Activated T-helper 17 cell treated with anti-CD3 and anti-CD28 coated beads, Interleukin-2, amount 50 U/mL, for 72 hours (primary cell): ENCODE results near the gene RBM38. TPM values are rescaled to one million over a fixed set of nuclear protein-coding genes. Genes with fewer than 3 reads are reported as not detected.

Experiments used
- ATAC-seq: fragments of 150-1000 bp; cut with Tn5 transposase; replicated peaks from 2 replicates; pipeline ENCODE4 v1.10.0; 2021; ENCODE audit warnings: mild to moderate bottlenecking, moderate library complexity
- H3K27ac Mint-ChIP-seq: one replicate; pipeline ENCODE4 v1.8.0; 2022; ENCODE audit warnings: mixed read lengths
- H3K27me3 Mint-ChIP-seq: one replicate; pipeline ENCODE4 v1.8.0; 2022; ENCODE audit warnings: mixed read lengths
- H3K36me3 Mint-ChIP-seq: one replicate; pipeline ENCODE4 v1.8.0; 2022; ENCODE audit warnings: low read depth, mild to moderate bottlenecking, mixed read lengths
- H3K4me1 Mint-ChIP-seq: one replicate; pipeline ENCODE4 v1.8.0; 2022; ENCODE audit warnings: mixed read lengths
- H3K4me3 Mint-ChIP-seq: one replicate; pipeline ENCODE4 v1.8.0; 2022; ENCODE audit warnings: mild to moderate bottlenecking, mixed read lengths
- H3K9me3 Mint-ChIP-seq: one replicate; pipeline ENCODE4 v1.8.0; 2022; ENCODE audit warnings: mixed read lengths
- total RNA-seq, 2 donors: library from RNA; stranded (reverse); gene quantifications; one replicate each; pipeline ENCODE4 v1.2.3, GENCODE V29; 2022

The RBM38 gene
- total RNA-seq, 2 donors from 2014 or later, result 63.0 to 64.3 TPM

DNA sequence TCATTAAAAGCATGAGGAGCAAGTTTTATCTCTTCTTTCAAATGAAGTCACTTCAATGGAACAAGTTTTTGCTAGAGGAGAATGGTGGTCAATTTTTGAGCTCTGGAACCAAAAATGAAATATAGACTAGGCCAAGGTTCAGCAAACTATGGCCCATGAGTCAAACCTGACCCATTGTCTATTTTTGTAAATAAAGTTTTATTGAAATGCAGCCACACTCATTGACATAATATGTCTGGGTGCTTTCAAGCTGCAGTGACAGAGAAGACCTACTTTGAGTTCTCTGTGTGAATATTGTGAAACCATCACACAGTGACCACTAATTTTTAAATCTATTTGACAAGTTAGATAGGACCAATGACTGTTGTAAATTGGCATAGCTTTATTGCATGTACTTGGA lies 26.7 kb upstream of the RBM38 start:
- Mint-ChIP-seq H3K36me3 (no peaks in the 10 kb centered on the region), H3K4me3 (no peak overlapping the region), H3K9me3 (no peaks in the 10 kb centered on the region), H3K27ac (no peak overlapping the region), H3K27me3 (no peaks in the 10 kb centered on the region), H3K4me1 (peaks cover 4% of the 10 kb centered on the region)
- ATAC-seq, result no peak

DNA sequence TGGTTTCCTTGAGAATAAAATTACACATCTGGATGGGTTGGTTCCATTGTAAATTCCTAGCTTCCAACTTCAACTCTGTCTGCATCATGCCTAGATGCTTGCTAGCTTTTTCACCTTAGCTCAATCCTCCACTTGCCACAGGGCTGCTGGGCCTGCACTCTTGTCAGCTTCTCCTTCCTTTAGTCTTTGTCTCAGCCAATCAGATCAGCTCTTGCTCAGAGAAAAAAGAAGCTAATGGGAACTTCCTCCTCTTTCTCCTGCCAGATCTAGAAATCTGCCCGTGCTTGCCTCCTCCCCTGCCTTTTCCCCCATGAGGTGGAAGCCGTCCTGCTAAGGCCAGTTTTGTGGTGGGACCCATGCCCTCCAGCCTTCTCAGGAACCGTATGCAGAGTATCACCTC lies 21.6 kb upstream of the RBM38 start:
- Mint-ChIP-seq H3K36me3 (peaks cover 17% of the 10 kb centered on the region), H3K4me3 (no peak overlapping the region), H3K9me3 (no peaks in the 10 kb centered on the region), H3K27me3 (no peaks in the 10 kb centered on the region), H3K27ac (no peak overlapping the region), H3K4me1 (peaks cover 3% of the 10 kb centered on the region)
- ATAC-seq, result no peak

DNA sequence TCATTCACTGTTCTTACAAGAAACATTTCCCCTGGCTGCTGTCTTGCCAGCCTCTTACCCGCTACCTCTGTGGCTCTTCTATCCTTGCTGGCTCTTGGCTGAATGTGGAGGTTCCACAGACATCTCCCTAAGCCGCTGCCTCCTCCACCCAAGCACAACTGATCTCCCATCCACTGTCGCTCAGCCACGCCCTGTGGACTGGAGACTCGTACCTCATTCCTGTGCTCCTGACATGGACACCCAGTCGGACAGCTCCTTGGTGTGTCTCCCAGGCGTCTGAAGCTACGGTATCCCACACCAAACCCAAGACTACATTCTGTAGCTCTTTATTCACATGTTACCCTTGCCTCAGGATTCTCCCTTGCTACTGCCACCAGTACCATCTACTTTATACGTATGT lies 20.9 kb upstream of the RBM38 start:
- Mint-ChIP-seq H3K27ac (no peak overlapping the region), H3K27me3 (no peaks in the 10 kb centered on the region), H3K4me1 (peaks cover 3% of the 10 kb centered on the region), H3K9me3 (no peaks in the 10 kb centered on the region), H3K4me3 (no peak overlapping the region), H3K36me3 (peaks cover 24% of the 10 kb centered on the region)
- ATAC-seq, result no peak

DNA sequence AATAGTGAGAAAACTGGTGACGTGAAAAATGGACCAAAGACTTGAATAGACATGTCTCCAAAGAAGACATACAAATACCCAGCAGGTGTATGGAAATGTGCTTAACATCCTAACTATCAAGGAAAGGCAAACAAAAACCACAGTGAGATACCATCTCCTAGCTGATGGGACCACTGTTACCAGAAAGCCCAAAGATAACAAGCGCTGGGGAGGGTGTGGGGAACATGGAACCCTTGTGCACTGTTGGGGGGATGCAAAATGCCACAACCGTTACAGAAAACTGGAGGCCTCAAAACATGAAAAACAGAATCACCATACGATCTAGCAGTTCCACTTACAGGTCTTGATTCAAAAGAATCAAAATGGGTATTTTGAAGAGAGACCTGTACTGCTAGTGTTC lies 19.8 kb upstream of the RBM38 start:
- no peaks in the 10 kb centered on the region for H3K27me3 Mint-ChIP-seq
- no peak overlapping the region for H3K4me3 Mint-ChIP-seq
- H3K9me3 Mint-ChIP-seq, result no peaks in the 10 kb centered on the region
- H3K4me1 Mint-ChIP-seq, result peaks cover 3% of the 10 kb centered on the region
- H3K27ac Mint-ChIP-seq, result no peak overlapping the region
- peaks cover 35% of the 10 kb centered on the region for H3K36me3 Mint-ChIP-seq
- no peak for ATAC-seq

DNA sequence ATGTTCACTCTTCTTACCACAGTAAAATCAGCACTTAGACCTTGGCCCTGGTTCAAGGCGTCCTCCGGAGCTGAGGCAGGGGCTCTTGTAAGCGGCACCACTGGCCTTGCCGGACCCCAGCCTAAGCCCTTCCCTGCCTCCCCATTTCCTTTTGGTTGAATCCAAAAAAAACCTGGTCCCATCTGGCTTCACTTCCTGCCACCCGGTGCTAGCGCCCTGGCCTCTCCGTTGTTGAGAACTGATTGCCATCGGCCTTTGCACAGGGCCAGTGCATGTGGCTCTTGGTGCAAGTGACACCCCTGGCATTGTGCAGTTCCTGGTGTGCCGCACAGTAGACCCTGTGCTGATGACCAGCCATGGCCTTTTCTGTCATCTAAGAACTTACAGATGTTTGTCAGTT lies 19.0 kb upstream of the RBM38 start:
- Mint-ChIP-seq H3K36me3 (peaks cover 43% of the 10 kb centered on the region), H3K4me1 (peaks cover 3% of the 10 kb centered on the region), H3K27ac (no peak overlapping the region), H3K27me3 (no peaks in the 10 kb centered on the region), H3K9me3 (no peaks in the 10 kb centered on the region), H3K4me3 (no peak overlapping the region)
- ATAC-seq, result no peak

DNA sequence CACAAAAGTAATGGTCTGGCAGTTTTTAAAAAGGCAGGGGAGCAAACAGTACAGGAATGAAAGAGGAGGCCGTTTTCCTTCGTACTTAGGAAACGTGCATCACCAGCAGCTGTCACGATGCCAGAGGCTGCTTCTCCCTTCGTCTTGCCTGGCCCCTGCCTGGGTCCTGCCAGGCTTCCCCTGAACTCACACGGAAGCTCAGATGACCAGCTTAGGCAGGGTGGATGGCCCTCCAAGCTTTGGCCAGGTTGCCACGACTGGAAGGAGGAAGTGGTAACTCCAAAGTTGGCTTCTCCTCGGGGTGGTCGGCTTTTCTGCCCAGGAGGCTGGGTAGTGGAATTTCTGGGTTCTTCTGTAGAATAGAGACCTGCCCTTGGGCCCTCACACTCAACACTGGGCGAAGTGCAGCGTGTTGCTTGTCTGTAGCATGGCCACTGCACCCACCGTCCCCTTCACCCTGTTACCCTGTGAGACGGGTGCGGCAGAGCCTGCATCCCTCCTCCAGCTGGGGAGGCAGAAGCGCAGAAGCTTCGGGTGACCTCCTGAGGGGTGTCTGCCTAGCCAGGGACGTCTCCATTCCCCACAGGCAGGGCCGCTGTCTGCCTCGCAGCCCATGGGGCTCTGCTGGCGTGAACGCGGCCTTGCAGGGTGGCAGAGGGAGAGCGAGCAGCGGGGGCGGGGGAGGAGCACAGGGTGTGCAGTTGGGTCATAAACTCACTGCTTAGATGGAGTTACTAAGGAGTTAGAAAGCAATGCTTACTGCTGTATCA lies 18.4 kb upstream of the RBM38 start:
- Mint-ChIP-seq H3K9me3 (no peaks in the 10 kb centered on the region), H3K4me1 (peaks cover 3% of the 10 kb centered on the region), H3K27ac (no peak overlapping the region), H3K4me3 (no peak overlapping the region), H3K27me3 (no peaks in the 10 kb centered on the region), H3K36me3 (peaks cover 49% of the 10 kb centered on the region)
- no peak for ATAC-seq

DNA sequence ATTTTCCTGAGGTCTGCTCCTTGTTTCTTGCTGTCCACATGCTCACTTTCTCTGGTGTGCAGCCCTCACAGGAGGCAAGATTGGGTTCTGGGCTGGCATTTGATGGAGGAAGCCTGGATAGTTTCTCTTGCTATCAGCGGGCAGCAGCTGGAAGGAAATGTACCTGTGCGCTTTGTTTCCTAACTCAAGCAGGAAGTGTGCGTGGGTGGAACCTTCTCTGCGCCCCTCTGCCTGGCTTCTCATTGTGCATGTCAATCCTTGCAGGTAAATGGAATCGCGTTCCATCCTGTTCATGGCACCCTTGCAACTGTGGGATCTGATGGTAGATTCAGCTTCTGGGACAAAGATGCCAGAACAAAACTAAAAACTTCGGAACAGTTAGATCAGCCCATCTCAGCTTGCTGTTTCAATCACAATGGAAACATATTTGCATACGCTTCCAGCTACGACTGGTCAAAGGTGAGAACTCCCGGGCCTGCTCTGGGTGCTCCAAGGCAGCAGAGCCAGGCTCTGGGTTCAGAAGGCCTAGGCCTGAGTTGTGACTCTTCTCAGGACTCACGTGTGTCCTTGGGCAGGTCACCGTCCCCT lies 16.8 kb upstream of the RBM38 start:
- ATAC-seq, result no peak
- Mint-ChIP-seq H3K4me3 (no peak overlapping the region), H3K4me1 (peaks cover 3% of the 10 kb centered on the region), H3K27me3 (no peaks in the 10 kb centered on the region), H3K9me3 (no peaks in the 10 kb centered on the region), H3K27ac (no peak overlapping the region), H3K36me3 (peaks cover 66% of the 10 kb centered on the region)

DNA sequence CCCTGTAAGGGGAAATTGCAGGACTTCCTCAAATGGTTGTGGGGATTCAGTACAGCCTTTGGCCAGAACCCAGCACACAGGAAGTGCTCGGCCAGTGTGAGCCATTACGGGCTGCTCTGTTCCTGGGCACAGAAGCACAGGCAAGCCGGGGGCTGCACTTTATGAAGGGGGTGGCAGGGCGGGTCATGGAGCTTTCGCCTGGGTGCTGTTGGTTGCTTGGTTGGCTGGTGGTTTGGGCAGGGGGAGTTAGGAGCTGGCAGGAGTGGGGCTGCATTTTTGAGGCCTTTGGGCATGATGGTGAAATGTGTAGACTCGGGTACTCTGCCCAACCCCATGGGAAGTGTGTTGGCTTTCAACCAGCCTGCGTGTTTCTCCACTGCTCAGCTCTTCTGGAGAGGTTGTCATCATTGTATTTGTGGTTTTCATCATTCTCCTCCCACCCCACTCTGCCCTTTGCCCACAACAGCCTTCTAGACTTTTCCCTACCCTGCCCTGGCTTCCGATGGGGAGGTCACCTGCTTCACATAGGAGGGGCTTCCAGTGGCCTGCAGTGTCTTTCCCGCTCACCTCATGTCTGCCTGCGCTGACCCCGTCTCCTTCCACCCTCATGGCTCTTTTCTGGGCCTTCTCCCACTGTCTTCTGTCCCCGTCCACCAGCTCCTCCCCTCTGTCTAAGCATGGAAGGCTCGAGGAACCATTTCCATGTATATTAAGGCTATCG lies 16.1 kb upstream of the RBM38 start:
- peaks cover 72% of the 10 kb centered on the region for H3K36me3 Mint-ChIP-seq
- no peaks in the 10 kb centered on the region for H3K27me3 Mint-ChIP-seq
- peak overlapping the region; percentile 34 for H3K27ac Mint-ChIP-seq
- H3K9me3 Mint-ChIP-seq, result no peaks in the 10 kb centered on the region
- peaks cover 3% of the 10 kb centered on the region for H3K4me1 Mint-ChIP-seq
- no peak for ATAC-seq
- no peak overlapping the region for H3K4me3 Mint-ChIP-seq

DNA sequence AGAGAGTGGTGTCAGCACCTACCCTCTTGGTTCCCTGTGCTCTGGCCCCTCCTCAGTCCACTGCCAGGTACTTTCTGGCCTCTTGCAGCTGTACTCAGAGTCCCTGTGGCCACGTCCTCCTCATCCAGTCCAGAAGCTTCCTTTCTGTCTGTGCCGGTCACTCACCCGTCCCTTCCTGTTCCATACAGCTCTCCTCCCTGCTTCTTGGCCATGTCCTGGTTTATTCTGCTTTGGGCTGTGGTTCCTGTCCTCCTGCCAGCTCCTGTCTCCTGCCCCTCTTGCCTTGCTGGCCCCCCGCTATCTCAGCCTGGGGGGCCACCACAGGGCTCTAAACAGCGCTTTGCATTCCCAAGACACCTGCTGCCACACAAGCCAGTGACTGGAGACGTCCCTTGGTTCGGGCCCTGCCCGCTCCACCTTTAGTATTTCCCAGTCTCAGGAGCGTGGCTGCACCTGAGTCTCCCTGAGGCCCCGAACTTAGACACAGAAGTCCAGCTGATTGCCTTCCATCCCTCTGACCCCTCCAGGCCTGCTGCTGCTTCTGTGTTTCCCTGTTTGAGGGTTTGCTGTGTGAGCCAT lies 15.5 kb upstream of the RBM38 start:
- Mint-ChIP-seq H3K9me3 (no peaks in the 10 kb centered on the region), H3K4me3 (no peak overlapping the region), H3K4me1 (peaks cover 3% of the 10 kb centered on the region), H3K27me3 (no peaks in the 10 kb centered on the region), H3K27ac (peak overlapping the region; percentile 34), H3K36me3 (peaks cover 79% of the 10 kb centered on the region)
- ATAC-seq, result no peak

DNA sequence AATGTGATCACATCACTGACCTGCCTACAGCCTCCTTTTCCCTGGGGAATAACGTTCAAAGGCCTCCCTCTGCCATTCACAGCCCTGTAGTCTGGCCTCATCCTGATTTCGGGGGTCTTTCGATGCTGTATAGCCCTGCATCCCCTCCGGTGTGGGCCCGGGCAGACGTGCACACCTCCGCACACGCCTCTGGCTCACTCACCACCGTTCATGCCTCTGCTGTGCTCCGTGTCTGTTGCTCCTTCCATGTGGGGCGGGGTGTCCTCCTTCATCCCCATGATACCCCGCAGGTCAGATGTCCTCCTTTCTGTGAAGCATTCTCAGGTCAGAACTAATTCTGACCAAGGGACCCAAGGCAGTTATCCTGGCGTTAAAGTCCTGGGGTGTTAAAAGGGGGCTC lies 13.8 kb upstream of the RBM38 start:
- Mint-ChIP-seq H3K9me3 (no peaks in the 10 kb centered on the region), H3K4me1 (peaks cover 9% of the 10 kb centered on the region), H3K27me3 (no peaks in the 10 kb centered on the region), H3K4me3 (no peak overlapping the region), H3K36me3 (peaks cover 90% of the 10 kb centered on the region), H3K27ac (peak overlapping the region; percentile 62)
- ATAC-seq, result no peak

DNA sequence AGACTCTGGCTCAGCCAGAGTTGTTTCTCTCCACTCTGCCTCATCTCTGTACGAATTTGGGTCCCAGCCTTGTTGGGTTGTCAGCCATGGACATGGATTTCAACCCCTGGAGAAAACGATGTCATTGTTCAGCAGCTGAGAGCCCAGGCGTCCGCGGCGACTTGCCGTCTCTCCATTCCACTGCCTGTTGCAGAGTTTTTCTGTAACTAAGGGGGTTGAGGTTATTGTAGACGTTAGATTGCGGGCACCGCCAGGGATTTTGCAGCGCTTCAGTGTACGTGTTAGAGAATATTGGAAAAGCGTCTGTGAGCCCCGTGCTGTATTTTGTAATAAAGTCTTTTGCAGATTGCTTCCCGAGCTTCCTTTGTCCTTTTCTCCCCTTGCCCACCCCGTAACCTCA lies 13.1 kb upstream of the RBM38 start:
- peaks cover 88% of the 10 kb centered on the region for H3K36me3 Mint-ChIP-seq
- H3K27me3 Mint-ChIP-seq, result no peaks in the 10 kb centered on the region
- no peak overlapping the region for H3K4me3 Mint-ChIP-seq
- H3K4me1 Mint-ChIP-seq, result peaks cover 9% of the 10 kb centered on the region
- ATAC-seq, result no peak
- H3K27ac Mint-ChIP-seq, result peak overlapping the region; percentile 62
- H3K9me3 Mint-ChIP-seq, result no peaks in the 10 kb centered on the region

DNA sequence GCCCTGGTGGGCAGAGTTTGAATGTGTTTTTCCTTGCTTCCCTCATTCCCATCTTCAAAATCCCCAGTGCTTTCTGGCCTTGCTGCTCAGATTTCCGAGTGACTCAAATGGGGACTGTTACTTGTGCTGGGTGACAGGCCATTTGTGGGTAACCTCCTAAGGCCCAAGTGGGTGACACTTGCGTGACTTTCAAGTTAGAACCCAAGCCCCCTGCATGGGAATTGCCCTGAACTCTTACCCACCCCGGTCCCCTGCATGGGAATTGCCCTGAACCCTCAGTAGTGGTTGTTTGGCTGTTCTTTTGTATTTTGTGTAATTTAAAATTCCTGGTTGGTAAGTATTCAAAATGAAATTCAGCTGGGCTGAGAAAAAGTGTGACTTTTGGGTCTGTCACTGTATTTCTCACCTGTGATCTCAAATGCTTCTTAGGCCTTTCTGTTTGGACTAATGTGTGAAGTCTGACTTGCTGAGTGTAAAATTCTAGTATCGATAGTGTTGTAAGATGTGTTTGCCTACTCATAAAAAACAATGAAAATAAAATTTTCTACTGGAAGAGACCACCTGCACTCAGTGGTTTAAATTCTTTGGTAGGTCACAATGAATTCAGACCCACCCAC lies 12.4 kb upstream of the RBM38 start:
- Mint-ChIP-seq H3K27me3 (no peaks in the 10 kb centered on the region), H3K9me3 (no peaks in the 10 kb centered on the region), H3K36me3 (peaks cover 81% of the 10 kb centered on the region), H3K4me3 (no peak overlapping the region), H3K4me1 (peaks cover 9% of the 10 kb centered on the region), H3K27ac (peak overlapping the region; percentile 62)
- peak; percentile 53 for ATAC-seq

DNA sequence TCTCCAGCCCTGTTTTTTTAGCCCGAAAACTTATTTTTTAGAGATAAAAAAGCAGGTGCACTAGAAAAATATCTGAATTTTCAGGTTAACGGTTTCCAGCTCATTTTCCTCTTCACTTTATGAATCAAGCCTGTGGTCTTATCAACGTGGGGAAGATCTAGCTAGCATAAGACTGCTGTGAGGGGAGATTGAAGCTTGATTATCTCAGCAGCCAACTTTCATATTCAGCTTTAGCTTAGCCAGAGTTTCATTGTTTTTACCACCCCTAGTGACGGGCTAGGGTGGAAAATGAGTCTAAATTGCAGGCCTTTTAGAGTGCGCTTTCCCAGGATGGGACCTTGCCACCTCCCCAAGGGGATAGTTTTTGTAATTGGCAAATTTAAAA lies 11.9 kb upstream of the RBM38 start:
- no peak overlapping the region for H3K4me3 Mint-ChIP-seq
- H3K9me3 Mint-ChIP-seq, result no peaks in the 10 kb centered on the region
- ATAC-seq, result peak; percentile 45
- H3K36me3 Mint-ChIP-seq, result peaks cover 78% of the 10 kb centered on the region
- no peaks in the 10 kb centered on the region for H3K27me3 Mint-ChIP-seq
- peak overlapping the region; percentile 62 for H3K27ac Mint-ChIP-seq
- peaks cover 8% of the 10 kb centered on the region for H3K4me1 Mint-ChIP-seq

DNA sequence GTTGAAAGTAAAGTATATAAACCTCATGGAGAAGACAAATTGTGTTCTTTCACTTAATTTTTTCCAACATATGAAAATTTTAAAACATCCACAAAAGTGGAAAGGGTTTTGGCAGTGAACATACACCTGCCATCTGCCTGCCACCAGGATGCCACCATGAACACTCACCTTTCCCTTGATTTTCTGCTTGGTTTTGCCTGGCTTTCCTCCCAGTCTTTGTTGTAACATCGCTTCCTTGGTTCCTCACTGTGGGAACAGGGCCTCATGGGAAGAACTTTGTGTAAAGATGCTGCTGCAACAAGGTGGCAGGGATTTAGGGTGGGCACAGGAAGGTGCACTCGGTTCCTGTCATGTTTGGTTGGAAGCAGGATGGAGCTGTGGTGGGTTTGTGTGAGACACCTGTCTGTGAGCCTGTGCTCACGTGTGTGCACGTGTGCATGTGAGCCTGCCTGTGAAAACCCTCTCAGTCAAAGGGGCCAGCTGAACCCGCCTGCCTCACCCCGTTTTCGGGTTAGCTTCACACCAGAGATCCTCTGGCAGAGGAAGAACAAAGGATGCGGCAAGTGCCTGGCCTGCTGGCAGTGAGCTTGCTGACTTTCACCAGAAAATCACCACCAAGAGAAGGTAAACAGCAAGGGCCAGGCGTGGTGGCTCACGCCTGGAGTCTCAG lies 11.0 kb upstream of the RBM38 start:
- peaks cover 6% of the 10 kb centered on the region for H3K4me1 Mint-ChIP-seq

More for the DNA sequence above, 11.0 kb upstream of the RBM38 start:
- Mint-ChIP-seq H3K4me3 (no peak overlapping the region), H3K27me3 (no peaks in the 10 kb centered on the region), H3K36me3 (peaks cover 74% of the 10 kb centered on the region), H3K27ac (peak overlapping the region; percentile 62), H3K9me3 (no peaks in the 10 kb centered on the region)
- ATAC-seq, result no peak
